ENCODE data around the gene JADE2.

- TF ChIP-seq CTCF (conservative IDR thresholded peaks at IDR 0.05; ENCODE audit: low read length) (no peak), EZH2phosphoT487 (IDR thresholded peaks at IDR 0.05; ENCODE audit: borderline replicate concordance, low read depth, low read length) (no peak)
These were observed 47.8 kb upstream of the JADE2 start for GRCh38 chr5:134477462-134478245.

Data from OCI-LY7 (cell line).